Endothelial cell of umbilical vein (primary cell): ENCODE measurements around the gene CIB4. TPM values are rescaled to one million over a fixed set of nuclear protein-coding genes. Genes with fewer than 3 reads are reported as not detected.

Experiments used
- BruUV-seq: library from RNA; stranded (reverse); fragments of 400-500 nt; replicated peaks from 2 replicates; lab custom pipeline; 2021; lab: Mats Ljungman, UMichigan
- CTCF ChIA-PET: fragments of 300-600, 350-600 bp; sonication (Branson Sonifier 250); formaldehyde crosslinking; loops from one replicate; lab custom pipeline; 2021; ENCODE audit warnings: antibody characterized with exemption, inconsistent platforms; lab: Charles Lee
- POLR2A ChIA-PET: fragments of 300-600, 350-600 bp; sonication (Branson Sonifier 250); formaldehyde crosslinking; loops from one replicate; lab custom pipeline; 2021; ENCODE audit warnings: antibody characterized with exemption, inconsistent platforms; lab: Charles Lee
- DNase-seq: peaks from one replicate; pipeline ENCODE4 v3.0.0-alpha.2; 2011; ENCODE audit warnings: low read depth, low spot score
- FAIRE-seq: peaks from 2 replicates; lab custom pipeline; 2011; peaks lifted over from hg19 to GRCh38; lab: Jason Lieb, UNC
- H2AFZ ChIP-seq: 2 replicates; pipeline ENCODE4 v1.6.0; 2012; ENCODE audit warnings: low read depth, low read length, control low read depth, inconsistent platforms
- H3K27ac ChIP-seq: 2 replicates; pipeline ENCODE4 v1.5.1; 2011; ENCODE audit warnings: low read depth, mild to moderate bottlenecking, control low read depth, low read length, moderate library complexity; ENCODE audit not compliant: insufficient read depth
- H3K27me3 ChIP-seq, 2 experiments: 2 replicates each; pipeline versions ENCODE4 v1.6.0 to v1.6.1; 2011; ENCODE audit warnings: low read length in 2 of 2, mixed read lengths in 1 of 2; ENCODE audit not compliant: control insufficient read depth in 2 of 2, insufficient read depth in 2 of 2
- H3K36me3 ChIP-seq, 2 experiments: 2 replicates in 1 of 2; 3 replicates in 1 of 2; pipeline ENCODE4 v1.5.1; 2011; ENCODE audit warnings: low read length in 2 of 2, mild to moderate bottlenecking in 1 of 2, moderate library complexity in 1 of 2; ENCODE audit not compliant: control insufficient read depth in 2 of 2, insufficient read depth in 2 of 2; ENCODE audit errors: extremely low read depth in 1 of 2
- H3K4me1 ChIP-seq: 3 replicates; pipeline ENCODE4 v1.5.1; 2011; ENCODE audit warnings: mild to moderate bottlenecking, low read length; ENCODE audit not compliant: control insufficient read depth, insufficient read depth; ENCODE audit errors: extremely low read depth
- H3K4me2 ChIP-seq: 2 replicates; pipeline ENCODE4 v1.6.1; 2011; ENCODE audit warnings: low read length, control low read depth, mixed read lengths; ENCODE audit not compliant: insufficient read depth
- H3K4me3 ChIP-seq, 3 experiments: fragments of 200-600 bp in 1 of 3; sonication (generic), shearing (Covaris generic) in 1 of 3; replicated peaks in 1 of 3; 2 replicates each; pipeline ENCODE4 v1.5.1; 2011 to 2016; ENCODE audit warnings: control low read depth in 3 of 3, low read length in 3 of 3, mild to moderate bottlenecking in 2 of 3, inconsistent platforms in 1 of 3, low read depth in 1 of 3, moderate library complexity in 1 of 3; ENCODE audit not compliant: insufficient read depth in 1 of 3
- H3K79me2 ChIP-seq: 2 replicates; pipeline ENCODE4 v1.6.0; 2012; ENCODE audit warnings: low read length, inconsistent platforms; ENCODE audit not compliant: control insufficient read depth, insufficient read depth
- H3K9ac ChIP-seq: replicated peaks from 2 replicates; pipeline ENCODE3; 2011; ENCODE audit warnings: low read length, control low read depth; ENCODE audit not compliant: insufficient read depth; ENCODE audit errors: extremely low read depth
- H3K9me1 ChIP-seq: replicated peaks from 3 replicates; pipeline ENCODE4 v1.6.0; 2011; ENCODE audit warnings: mild to moderate bottlenecking, low read length; ENCODE audit not compliant: control insufficient read depth, insufficient read depth; ENCODE audit errors: extremely low read depth
- H3K9me3 ChIP-seq: replicated peaks from 2 replicates; pipeline ENCODE4 v1.5.1; 2012; ENCODE audit warnings: low read length, inconsistent platforms; ENCODE audit not compliant: control insufficient read depth, insufficient read depth
- H4K20me1 ChIP-seq: replicated peaks from 2 replicates; pipeline ENCODE3; 2011; ENCODE audit warnings: mild to moderate bottlenecking, low read length; ENCODE audit not compliant: control insufficient read depth, insufficient read depth; ENCODE audit errors: extremely low read depth
- CTCF ChIP-seq, 2 donors: IDR thresholded peaks; 1 replicate in 1 of 2; 2 replicates in 1 of 2; pipeline ENCODE4 v1.5.1; 2011; ENCODE audit warnings: low read length in 2 of 2, mild to moderate bottlenecking in 2 of 2, moderate library complexity in 2 of 2, control low read depth in 1 of 2, inconsistent platforms in 1 of 2, low read depth in 1 of 2; ENCODE audit not compliant: insufficient read depth in 1 of 2; ENCODE audit errors: extremely low read depth in 1 of 2
- EZH2 ChIP-seq: IDR thresholded peaks from 2 replicates; pipeline ENCODE4 v1.6.1; 2012; ENCODE audit warnings: borderline replicate concordance, low read depth, mild to moderate bottlenecking, moderate library complexity, low read length, inconsistent platforms; ENCODE audit not compliant: severe bottlenecking
- FOS ChIP-seq: IDR thresholded peaks from 2 replicates; pipeline ENCODE4 v1.6.1; 2011; ENCODE audit warnings: mild to moderate bottlenecking, low read length, moderate library complexity, borderline replicate concordance; ENCODE audit not compliant: insufficient read depth
- GATA2 ChIP-seq: IDR thresholded peaks from 2 replicates; pipeline ENCODE4 v1.7.0; 2011; ENCODE audit warnings: low read depth, mild to moderate bottlenecking, moderate library complexity, mixed read lengths, low read length; ENCODE audit not compliant: insufficient read length, insufficient read depth
- JUN ChIP-seq: IDR thresholded peaks from 2 replicates; pipeline ENCODE4 v1.6.1; 2011; ENCODE audit warnings: borderline replicate concordance, low read depth; ENCODE audit not compliant: insufficient read length, insufficient read depth
- MAX ChIP-seq: IDR thresholded peaks from 2 replicates; pipeline ENCODE4 v1.6.1; 2011; ENCODE audit not compliant: insufficient read depth, insufficient read length
- MYC ChIP-seq: IDR thresholded peaks from one replicate; pipeline ENCODE4 v1.6.1; 2011; ENCODE audit warnings: mild to moderate bottlenecking, low read depth, low read length
- POLR2A ChIP-seq: IDR thresholded peaks from 2 replicates; pipeline ENCODE4 v1.6.1; 2012; ENCODE audit warnings: low read depth, mild to moderate bottlenecking, control low read depth, low read length
- POLR2AphosphoS5 ChIP-seq: IDR thresholded peaks from 2 replicates; pipeline ENCODE4 v1.6.1; 2012; ENCODE audit warnings: low read depth, mild to moderate bottlenecking, control low read depth, low read length, moderate library complexity; ENCODE audit not compliant: insufficient read depth
- dilution Hi-C: fragments of 300-500 bp; cut with MboI; formaldehyde crosslinking; loops from one replicate; pipeline ENCODE4 v1.15.0; 2019; ENCODE audit warnings: low sequenced_read_pairs; ENCODE audit not compliant: extremely low pct_ligation_motif_present
- intact Hi-C: fragments of 100-400 bp; cut with micrococcal nuclease; formaldehyde crosslinking; loops from one replicate; pipeline ENCODE4 v1.10.0; 2022
- polyA plus RNA-seq, 4 experiments: library from polyadenylated mRNA; depleted of rRNA in 3 of 4; stranded (reverse) in 3 of 4; unstranded in 1 of 4; fragments of >200 nt; gene quantifications; 2 replicates each; pipeline versions ENCODE4 v1.2.1 to v1.2.3, GENCODE V29; 2011 to 2012; ENCODE audit warnings: missing spikeins in 1 of 4
- total RNA-seq: library from RNA; stranded (reverse); gene quantifications from 2 replicates; pipeline ENCODE4 v1.2.3, GENCODE V29; 2021

Gene CIB4
- total and polyA plus RNA-seq, 2 donors (not counting 3 experiments of a cell fraction or from before 2014, with no cell fraction given) = not detected

- intact Hi-C loops = no loop called here
- CTCF ChIA-PET = interaction anchor here (5.4 kb wide), 1 partner anchor 13 kb away, joined by 32 read pairs; no protein-coding TSS in a partner anchor
- TF ChIP-seq FOS (no peak), MYC (no peak), POLR2A (no peak), CTCF (IDR thresholded peaks at IDR 0.05; ENCODE audit: extremely low read depth in 1 of 2, insufficient read depth in 1 of 2, low read depth in 1 of 2, low read length in 2 of 2) (no peak), JUN (no peak), EZH2 (no peak)
Measured at GRCh38 chr2:26590508-26590907, 50.7 kb downstream of the CIB4 start.

GRCh38 chr2:26588576-26588975, 52.6 kb downstream of the CIB4 start:
- Histone ChIP-seq H3K36me3 (no peaks in the 10 kb centered on the region), H3K4me3 (no peak overlapping the region), H3K4me1 (no peaks in the 10 kb centered on the region), H3K9me3 (no peaks in the 10 kb centered on the region), H3K27ac (no peak overlapping the region), H2AFZ (no peak overlapping the region), H4K20me1 (no peaks in the 10 kb centered on the region), H3K4me2 (no peak overlapping the region), H3K9me1 (no peaks in the 10 kb centered on the region), H3K9ac (no peak overlapping the region), H3K79me2 (no peaks in the 10 kb centered on the region), H3K27me3 (peaks cover 12 to 18% of the 10 kb centered on the region in 2 experiments)
- ChIA-PET POLR2A (no interaction called here), CTCF (interaction anchor here (1.6 to 5.4 kb wide), 2 partner anchors 11 to 157 kb away, joined by 3 to 32 read pairs; no protein-coding TSS in a partner anchor)
- intact Hi-C loops (no loop called here), dilution Hi-C loops (no loop called here)
- TF ChIP-seq CTCF (IDR thresholded peaks at IDR 0.05; ENCODE audit: extremely low read depth in 1 of 2, insufficient read depth in 1 of 2, low read depth in 1 of 2, low read length in 2 of 2) (no peak), POLR2A (no peak), EZH2 (no peak), JUN (no peak), GATA2 (no peak), FOS (no peak), POLR2AphosphoS5 (no peak), MYC (no peak), MAX (no peak)
- DNase-seq (no peak), FAIRE-seq (no peak)
- no TSS peak for BruUV-seq

More at GRCh38 chr2:26590508-26590907, 50.7 kb downstream of the CIB4 start:
- POLR2A ChIA-PET = no interaction called here
- no TSS peak for BruUV-seq
- dilution Hi-C loops = no loop called here
- Histone ChIP-seq H3K4me3 (no peak overlapping the region), H3K27me3 (peaks cover 24 to 33% of the 10 kb centered on the region in 2 experiments), H3K4me2 (no peak overlapping the region), H3K79me2 (no peaks in the 10 kb centered on the region), H3K9me1 (no peaks in the 10 kb centered on the region), H3K27ac (no peak overlapping the region), H3K9ac (no peak overlapping the region), H3K9me3 (no peaks in the 10 kb centered on the region), H3K4me1 (no peaks in the 10 kb centered on the region), H4K20me1 (no peaks in the 10 kb centered on the region), H2AFZ (no peak overlapping the region), H3K36me3 (no peaks in the 10 kb centered on the region)
- FAIRE-seq = no peak
- no peak for DNase-seq
